ENCODE data around the gene EFNA5. TPM values are rescaled to one million over a fixed set of nuclear protein-coding genes. Genes with fewer than 3 reads are reported as not detected.

The EFNA5 gene
- total RNA-seq, 4 donors from 2014 or later = 6.8 to 17.9 (median 11.5) TPM

- 52 to 69% methylated on average over 3 of the region's 3 CpGs for WGBS, 2 donors
- Histone ChIP-seq H3K4me3 (no peak overlapping the region), H3K27me3 (no peaks in the 10 kb centered on the region), H3K9me3 (no peaks in the 10 kb centered on the region), H3K4me1 (peaks cover 0 to 12% (median 0%) of the 10 kb centered on the region in 3 donors), H3K36me3 (no peaks in the 10 kb centered on the region), H3K27ac (no peak overlapping the region)
- intact Hi-C loops (cut with DNase I) = no loop called here
- DNase-seq = no peak
- TF ChIP-seq, protein P1, sequence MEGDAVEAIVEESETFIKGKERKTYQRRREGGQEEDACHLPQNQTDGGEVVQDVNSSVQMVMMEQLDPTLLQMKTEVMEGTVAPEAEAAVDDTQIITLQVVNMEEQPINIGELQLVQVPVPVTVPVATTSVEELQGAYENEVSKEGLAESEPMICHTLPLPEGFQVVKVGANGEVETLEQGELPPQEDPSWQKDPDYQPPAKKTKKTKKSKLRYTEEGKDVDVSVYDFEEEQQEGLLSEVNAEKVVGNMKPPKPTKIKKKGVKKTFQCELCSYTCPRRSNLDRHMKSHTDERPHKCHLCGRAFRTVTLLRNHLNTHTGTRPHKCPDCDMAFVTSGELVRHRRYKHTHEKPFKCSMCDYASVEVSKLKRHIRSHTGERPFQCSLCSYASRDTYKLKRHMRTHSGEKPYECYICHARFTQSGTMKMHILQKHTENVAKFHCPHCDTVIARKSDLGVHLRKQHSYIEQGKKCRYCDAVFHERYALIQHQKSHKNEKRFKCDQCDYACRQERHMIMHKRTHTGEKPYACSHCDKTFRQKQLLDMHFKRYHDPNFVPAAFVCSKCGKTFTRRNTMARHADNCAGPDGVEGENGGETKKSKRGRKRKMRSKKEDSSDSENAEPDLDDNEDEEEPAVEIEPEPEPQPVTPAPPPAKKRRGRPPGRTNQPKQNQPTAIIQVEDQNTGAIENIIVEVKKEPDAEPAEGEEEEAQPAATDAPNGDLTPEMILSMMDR (IDR thresholded peaks at IDR 0.05) = no peak
- TF ChIP-seq POLR2A (IDR thresholded peaks at IDR 0.05) = no peak
These were observed 14.9 kb downstream of the EFNA5 start for GRCh38 chr5:107655831-107656230.

GRCh38 chr5:107654827-107655226, 15.9 kb downstream of the EFNA5 start:
- 73 to 90% methylated on average over 1 of the region's 1 CpG for WGBS, 2 donors
- H3K27me3 ChIP-seq = no peaks in the 10 kb centered on the region
- no peak for DNase-seq
- no peaks in the 10 kb centered on the region for H3K36me3 ChIP-seq
- TF ChIP-seq POLR2A (IDR thresholded peaks at IDR 0.05) = no peak
- TF ChIP-seq, protein P1 (IDR thresholded peaks at IDR 0.05) = no peak
- no peak overlapping the region for H3K4me3 ChIP-seq
- H3K9me3 ChIP-seq = no peaks in the 10 kb centered on the region
- peaks cover 0 to 12% (median 0%) of the 10 kb centered on the region in 3 donors for H3K4me1 ChIP-seq
- intact Hi-C loops (cut with DNase I) = no loop called here
- H3K27ac ChIP-seq = no peak overlapping the region

DNA sequence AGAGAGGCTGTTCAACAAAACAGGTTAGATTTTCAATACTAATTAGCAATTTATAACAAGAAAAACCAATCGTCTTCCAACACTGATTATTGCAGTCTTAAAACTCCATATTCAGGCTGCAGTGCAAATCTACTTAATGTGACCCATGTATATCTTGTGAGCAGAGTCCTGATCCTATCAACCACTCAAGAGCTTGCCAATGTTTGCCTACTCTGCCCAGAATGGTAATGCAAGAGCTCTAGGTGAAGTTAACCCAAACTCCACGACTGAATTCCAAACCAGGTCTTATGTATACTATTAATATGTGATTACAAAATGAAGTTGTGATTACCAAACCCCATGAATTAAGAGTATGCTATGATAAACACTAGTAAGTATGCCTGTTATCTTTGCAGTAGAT, 17.1 kb downstream of the EFNA5 start:
- 71 to 77% methylated on average over 2 of the region's 2 CpGs for WGBS, 2 donors
- H3K4me3 ChIP-seq = no peak overlapping the region
- H3K36me3 ChIP-seq = no peaks in the 10 kb centered on the region
- TF ChIP-seq, protein P1 (IDR thresholded peaks at IDR 0.05) = no peak
- TF ChIP-seq POLR2A (IDR thresholded peaks at IDR 0.05) = no peak
- no peak overlapping the region for H3K27ac ChIP-seq
- no peaks in the 10 kb centered on the region for H3K9me3 ChIP-seq
- H3K27me3 ChIP-seq = no peaks in the 10 kb centered on the region
- intact Hi-C loops (cut with DNase I) = no loop called here
- H3K4me1 ChIP-seq = peaks cover 0 to 12% (median 0%) of the 10 kb centered on the region in 3 donors
- DNase-seq = no peak

DNA sequence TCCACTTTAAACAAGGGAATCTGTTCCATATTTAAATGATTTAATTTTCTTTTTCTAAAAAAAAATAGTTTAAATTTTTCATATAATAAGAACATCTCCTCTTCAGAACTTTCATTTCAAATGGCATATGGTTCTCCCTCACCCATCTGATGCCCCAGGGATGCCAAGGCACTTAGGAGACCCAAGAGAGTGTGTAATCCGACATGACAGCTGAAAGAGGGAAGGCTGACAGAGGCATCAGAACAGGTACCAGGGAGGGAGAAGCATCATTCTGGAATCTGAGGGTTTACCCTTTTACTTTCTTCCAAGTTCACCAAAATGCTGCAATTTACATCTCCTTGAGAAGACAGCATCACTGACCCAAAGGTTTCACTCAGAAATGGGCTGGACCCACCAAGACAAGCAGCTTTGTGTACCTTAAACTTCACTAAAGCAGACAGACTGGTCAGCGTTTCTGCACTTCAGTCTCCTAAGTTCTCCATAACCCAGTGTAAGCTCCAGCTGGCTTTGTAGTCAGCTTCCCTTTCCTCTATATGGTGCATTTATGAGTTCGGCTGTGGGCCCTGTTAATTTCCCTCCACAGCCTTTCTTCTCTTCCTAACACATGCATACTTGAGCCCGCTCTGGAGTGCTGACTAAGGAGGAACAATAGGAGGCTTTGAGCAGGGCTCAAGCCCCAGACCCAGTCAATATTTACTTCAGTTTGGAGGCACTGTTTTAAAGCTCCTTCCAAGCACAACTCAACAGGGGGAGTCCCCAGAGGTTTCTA, 17.7 kb downstream of the EFNA5 start:
- H3K4me1 ChIP-seq = peaks cover 0 to 12% (median 0%) of the 10 kb centered on the region in 3 donors
- no peaks in the 10 kb centered on the region for H3K9me3 ChIP-seq
- H3K4me3 ChIP-seq = no peak overlapping the region
- intact Hi-C loops (cut with DNase I) = no loop called here
- no peaks in the 10 kb centered on the region for H3K36me3 ChIP-seq
- H3K27ac ChIP-seq = no peak overlapping the region
- TF ChIP-seq, protein P1 (IDR thresholded peaks at IDR 0.05) = no peak
- TF ChIP-seq POLR2A (IDR thresholded peaks at IDR 0.05) = no peak
- H3K27me3 ChIP-seq = no peaks in the 10 kb centered on the region
- 63 to 71% methylated on average over 4 of the region's 4 CpGs for WGBS, 2 donors
- DNase-seq = no peak

- WGBS, 2 donors = 66 to 81% methylated on average over 1 of the region's 1 CpG
- no peak for DNase-seq
- intact Hi-C loops (cut with DNase I) = no loop called here
- Histone ChIP-seq H3K4me3 (no peak overlapping the region), H3K9me3 (no peaks in the 10 kb centered on the region), H3K27me3 (no peaks in the 10 kb centered on the region), H3K27ac (no peak overlapping the region), H3K4me1 (peaks cover 0 to 12% (median 0%) of the 10 kb centered on the region in 3 donors), H3K36me3 (no peaks in the 10 kb centered on the region)
- TF ChIP-seq, protein P1 (IDR thresholded peaks at IDR 0.05) = no peak
- no peak for TF ChIP-seq POLR2A (IDR thresholded peaks at IDR 0.05)
These were observed 18.3 kb downstream of the EFNA5 start for GRCh38 chr5:107652408-107652807.

Measured in esophagus squamous epithelium (tissue), 5 donors.